NCI-H2196 (cell line): ENCODE data around the gene LRP1.

Source experiments
- DNase-seq: peaks from one replicate; lab custom pipeline; 2025; ENCODE audit not compliant: unreplicated experiment; lab: John Stamatoyannopoulos, UW

The LRP1 gene

DNA sequence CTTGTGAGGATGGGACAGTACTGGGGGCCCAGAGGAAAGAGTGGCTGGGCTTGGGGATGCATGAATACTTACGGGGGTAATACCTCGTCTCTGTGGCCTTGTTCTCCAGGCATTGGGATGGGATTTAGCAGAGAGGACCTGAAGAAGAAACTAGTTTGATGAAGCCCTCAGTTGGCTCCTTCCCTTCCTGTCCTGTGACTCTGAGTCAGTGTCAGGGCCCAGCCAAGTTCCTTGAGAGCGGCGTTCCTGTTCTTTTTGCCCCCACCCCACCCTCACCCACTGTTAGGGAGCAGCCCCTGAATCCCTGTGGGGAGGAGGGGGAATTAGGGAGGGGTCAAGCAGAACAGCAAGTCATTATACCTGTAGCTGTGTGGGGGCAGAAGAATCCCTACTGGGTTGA is 24.4 kb downstream of the LRP1 start:
- DNase-seq: no peak

DNA sequence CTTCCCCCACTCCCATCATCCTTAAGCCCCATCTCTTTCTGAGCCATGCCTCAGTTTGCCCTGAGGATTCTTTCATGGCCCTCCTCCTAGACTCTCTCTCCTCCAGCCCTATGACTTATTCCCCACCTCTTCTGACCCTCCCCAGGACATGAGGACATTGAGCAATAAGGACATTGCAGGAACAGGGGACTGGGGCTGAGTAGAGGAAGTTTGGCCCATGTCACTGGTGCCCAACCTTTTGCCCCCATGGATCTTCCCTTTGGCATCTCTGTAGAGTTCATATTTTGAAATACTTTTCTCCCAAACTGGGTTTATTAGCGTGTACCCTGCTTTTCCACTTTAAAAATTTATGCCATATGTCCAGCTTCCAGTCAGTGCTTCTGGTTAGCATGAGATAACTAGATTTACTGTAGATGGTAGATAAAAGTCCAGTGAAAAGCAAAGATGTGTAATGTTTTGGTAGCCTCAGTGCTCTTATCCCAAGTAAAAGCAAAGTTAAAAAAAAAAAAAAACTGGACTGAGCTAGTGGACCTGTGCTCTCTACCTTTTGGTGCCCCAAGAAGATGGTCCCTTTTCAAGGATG is 25.2 kb downstream of the LRP1 start:
- DNase-seq: no peak

DNA sequence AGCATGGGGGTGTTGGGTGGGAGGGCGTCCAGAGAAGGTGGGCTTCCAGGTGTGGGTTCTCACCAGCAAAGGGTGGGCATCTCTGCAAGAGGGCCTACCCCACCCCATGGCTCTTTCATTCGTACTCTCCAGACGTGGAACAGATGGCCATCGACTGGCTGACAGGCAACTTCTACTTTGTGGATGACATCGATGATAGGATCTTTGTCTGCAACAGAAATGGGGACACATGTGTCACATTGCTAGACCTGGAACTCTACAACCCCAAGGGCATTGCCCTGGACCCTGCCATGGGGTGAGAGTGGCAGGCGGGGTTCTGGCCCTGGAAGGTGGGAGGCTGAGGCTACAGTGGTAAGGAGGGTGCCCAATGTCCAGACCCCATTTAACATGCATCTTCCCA is 25.8 kb downstream of the LRP1 start:
- DNase-seq: no peak

DNA sequence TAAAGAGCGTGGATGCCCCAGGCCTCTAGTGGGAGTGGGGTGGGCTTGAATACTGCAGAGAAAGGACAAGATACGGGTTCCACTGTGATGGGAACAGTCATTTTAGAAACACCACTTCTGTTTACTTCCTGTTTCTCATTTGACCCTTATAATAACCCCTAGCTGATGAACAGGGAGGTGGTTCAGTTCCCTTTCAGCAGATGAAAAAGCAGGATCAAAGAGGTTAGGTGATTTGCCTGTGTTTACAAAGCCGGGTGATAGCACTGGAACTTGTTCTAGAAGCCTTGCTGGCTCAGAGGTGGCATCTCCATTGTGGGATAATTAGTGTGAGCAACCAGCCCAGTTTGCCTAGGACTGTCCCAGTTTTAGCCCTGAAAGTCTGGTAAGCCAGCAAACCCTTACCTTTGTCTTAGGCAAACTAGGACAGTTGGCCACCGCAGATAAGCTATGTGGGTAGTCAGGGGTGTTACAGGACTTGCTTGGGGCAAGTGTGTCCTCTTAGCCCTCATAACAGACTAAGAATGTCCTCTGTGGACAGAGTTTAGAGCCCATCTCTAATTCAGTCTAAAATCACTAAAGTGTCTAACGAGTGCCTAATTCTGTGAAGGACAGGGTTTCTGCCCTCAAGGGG is 26.6 kb downstream of the LRP1 start:
- no peak for DNase-seq

DNA sequence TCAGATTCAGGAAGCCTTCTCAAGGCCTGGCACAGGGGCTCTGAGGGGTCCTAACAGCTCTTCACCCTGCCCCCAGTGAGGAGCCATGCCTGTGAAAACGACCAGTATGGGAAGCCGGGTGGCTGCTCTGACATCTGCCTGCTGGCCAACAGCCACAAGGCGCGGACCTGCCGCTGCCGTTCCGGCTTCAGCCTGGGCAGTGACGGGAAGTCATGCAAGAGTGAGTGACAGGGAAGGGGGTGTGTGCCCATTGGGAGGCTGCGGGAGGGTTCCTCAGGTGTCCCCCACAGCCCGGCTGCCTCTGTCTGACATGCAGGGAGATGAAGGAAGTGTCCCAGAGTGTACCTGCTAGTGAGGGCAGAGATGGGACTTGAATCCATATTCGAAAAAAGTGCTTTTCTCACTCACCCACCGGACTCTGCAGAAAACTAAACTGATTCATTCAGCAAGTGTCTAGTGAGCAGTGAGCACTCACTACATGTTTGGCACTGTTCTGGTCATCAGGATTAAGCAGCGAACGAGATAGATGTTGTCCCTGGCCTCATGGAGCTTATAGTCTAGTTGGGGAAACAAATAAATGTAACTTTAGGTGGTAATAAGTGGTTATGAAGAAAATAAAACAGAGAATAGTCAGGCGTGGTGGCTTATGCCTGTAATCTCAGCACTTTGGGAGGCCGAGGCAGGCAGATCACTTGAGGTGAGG is 28.6 kb downstream of the LRP1 start:
- no peak for DNase-seq

DNA sequence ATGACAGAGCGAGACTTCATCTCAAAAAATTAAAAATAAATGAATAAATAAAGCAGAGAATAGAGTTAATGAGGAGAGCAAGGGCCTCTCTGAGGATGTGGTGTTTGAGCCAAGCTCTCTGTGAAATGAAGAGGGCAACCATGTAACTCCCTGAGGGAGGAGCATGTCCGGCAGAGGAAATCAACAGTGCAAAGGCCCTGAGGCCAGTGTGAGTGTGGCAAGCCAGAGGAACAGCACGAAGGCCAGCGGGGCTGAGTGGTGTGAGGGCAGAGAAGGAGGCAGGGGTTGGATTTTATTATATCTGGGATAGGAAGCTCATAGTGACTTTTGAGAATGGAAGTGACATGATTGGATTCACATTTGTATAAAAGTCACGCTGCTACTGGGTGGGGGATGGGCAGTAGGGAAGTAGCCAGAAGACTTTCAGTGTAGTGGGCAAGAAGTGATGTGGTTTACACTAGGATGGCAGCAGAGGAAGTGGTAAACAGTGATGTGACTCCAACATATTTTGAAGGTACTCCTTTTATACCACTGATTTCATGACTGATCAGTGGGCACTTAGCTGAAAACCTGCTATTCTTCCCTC is 29.4 kb downstream of the LRP1 start:
- DNase-seq: no peak

DNA sequence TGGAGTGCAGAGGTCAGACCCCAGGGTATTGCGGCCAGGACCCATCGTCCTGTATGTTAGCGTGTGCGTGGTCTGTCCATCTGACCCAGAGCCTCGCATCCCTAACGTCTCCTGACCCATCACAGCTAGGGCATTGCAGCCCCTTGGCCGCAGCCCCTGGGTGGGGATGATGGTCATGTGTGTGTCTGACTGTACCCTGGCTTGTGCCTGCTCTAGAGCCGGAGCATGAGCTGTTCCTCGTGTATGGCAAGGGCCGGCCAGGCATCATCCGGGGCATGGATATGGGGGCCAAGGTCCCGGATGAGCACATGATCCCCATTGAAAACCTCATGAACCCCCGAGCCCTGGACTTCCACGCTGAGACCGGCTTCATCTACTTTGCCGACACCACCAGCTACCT is 29.9 kb downstream of the LRP1 start:
- DNase-seq: no peak

DNA sequence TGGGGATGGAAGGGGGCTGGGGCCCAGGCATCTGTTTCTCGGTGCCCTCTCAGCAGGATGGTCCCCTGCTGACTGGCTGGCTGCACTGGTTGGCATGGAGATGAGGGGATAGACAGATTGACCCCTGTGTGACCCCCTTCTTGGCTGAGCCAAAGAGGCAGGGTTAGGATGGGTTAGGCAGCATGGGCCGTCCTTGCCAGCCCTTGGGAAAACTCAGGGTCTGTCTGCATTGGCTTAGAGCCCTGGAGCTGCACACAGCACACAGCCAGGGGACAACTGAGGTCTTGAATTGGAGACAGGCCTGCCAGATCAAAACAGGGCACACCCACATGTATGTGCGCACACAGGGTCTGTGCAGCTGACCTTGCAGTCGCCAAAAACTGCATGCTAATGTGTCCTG is 30.4 kb downstream of the LRP1 start:
- no peak for DNase-seq

DNA sequence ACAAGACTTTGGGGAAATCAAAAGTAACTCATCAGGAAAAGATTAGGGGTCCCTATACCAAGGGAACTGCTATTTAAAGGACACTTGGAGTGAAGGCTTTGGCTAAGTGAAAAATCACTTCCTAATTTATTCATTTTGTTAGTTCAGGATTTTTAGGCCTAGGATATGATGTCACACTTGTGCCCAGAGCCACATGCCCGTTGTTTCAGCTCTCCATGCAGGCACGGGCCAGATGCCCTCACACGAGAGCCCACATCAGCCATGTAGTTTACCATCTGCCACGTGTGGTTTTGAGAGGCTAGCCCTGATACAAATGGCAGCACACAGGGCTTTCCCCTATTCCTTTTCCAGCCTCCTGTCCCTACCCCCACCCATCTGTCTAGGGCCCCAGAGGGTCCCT is 31.0 kb downstream of the LRP1 start:
- DNase-seq: no peak

DNA sequence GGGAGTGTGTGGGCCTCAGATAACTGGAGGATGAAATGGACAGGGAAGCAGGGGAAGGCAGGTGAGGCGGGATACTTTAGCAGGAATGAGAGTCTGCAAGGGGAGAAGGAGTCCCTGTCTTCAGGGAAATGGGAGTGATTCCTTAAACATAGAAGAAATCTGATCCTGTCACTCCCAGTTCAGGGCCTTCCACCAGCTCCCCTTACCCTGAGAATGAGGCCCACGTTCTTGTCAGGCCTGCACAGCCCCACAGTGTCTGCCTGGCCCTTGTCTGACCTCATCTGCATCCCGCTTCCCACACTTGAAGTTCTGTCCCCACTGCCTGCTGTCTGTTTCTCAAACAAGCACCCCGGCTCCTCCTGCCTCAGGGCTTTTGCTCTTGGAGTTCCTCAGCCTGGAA is 31.8 kb downstream of the LRP1 start:
- no peak for DNase-seq

DNA sequence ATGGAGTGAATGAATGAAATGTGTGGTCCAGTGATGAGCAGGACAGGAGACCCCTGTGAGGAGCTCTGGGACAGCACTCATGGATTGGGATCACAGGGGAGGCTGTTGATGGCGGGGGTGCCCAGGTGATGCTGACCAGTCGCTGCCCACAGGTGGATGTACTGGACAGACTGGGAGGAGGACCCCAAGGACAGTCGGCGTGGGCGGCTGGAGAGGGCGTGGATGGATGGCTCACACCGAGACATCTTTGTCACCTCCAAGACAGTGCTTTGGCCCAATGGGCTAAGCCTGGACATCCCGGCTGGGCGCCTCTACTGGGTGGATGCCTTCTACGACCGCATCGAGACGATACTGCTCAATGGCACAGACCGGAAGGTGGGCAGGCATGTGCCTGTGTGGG is 32.5 kb downstream of the LRP1 start:
- no peak for DNase-seq

DNA sequence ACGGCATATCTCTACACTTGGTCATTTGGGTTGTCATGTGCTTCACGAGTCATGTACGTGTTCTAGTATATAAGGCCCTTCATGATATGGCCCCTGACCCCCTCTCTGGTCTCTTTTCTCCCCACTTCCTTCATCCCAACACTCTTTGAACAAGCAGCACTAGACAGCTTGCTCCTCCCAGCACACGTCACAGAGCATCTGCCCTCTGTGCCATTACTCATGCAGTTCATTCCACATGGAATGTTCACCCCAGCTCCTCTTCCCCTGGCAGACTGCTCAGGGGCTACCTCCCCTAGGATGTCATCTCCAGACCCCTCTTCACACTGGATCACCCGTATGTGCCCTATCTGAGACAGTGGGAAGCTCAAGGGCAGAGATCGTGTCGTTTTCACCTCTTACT is 33.2 kb downstream of the LRP1 start:
- DNase-seq: no peak

DNA sequence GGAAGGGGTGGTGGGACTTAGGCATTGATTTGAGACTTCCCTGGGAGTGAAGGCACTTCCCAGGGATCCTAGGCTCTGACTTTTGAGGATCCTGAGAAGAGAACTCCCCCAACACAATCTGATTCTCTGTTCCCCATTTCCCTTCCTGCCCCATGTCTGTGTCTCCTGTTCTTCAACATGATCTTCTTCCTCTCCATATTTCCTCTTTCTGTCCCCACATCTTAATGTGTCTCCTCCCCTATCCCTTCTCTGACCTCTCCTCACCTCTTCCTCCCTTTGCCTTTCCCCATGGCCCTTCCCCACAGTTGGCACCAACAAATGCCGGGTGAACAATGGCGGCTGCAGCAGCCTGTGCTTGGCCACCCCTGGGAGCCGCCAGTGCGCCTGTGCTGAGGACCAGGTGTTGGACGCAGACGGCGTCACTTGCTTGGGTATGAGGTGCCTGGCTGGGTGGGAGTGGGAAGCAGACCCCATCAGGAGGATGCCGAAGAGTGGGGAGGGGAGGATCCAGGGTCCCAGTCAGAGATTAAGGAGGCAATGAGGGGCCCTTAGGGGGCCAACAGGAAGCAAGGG is 34.4 kb downstream of the LRP1 start:
- no peak for DNase-seq

DNA sequence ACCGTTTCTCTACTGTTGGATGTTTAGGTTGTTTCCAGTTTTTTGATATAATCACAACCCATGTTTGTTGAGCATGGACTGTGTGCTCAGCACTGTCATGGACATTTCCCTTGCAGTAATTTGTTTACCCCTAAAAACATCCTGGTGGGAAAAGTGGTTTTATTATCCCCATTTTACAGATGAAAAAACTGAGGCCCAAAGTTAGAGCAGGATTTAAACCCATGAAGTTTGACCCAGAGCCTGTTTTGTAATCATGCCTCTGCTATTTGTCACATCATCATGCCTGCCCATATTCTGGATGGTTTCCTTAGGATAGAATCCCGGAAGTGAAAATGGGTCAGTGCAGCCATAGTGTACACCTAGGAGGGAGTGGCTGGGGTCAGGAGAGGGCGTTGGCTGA is 36.2 kb downstream of the LRP1 start:
- DNase-seq: no peak

DNA sequence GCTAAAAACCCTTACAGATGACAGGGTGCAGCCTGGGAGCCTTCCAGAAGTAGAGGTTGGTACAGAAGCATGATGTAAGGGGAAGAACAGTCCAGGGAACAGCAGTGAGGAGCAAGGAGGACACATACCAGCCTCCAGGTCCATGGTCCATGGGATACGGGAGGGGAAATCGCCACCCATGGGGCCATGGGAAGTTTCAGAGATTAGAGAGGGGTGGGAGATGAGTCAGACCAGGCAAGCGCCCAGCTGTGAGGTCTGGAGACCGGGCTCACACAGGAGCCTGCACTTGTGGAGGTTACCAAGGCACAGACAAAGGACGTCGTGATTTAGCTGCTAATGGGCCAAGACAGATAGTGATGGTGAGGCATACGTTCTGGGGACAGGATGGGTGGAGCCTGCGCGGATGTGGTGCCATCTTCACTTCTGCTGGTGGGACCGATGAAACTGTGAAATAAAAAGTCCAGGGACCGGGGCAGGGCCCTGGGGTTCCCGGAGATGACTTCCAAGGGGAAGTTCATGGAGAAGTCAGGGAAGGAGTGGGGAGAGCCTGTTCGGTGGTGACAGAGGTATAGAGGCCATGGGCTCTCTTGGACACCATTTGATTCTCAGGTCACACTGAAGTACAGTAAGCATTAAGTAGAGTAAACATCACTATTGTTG is 36.8 kb downstream of the LRP1 start:
- no peak for DNase-seq

DNA sequence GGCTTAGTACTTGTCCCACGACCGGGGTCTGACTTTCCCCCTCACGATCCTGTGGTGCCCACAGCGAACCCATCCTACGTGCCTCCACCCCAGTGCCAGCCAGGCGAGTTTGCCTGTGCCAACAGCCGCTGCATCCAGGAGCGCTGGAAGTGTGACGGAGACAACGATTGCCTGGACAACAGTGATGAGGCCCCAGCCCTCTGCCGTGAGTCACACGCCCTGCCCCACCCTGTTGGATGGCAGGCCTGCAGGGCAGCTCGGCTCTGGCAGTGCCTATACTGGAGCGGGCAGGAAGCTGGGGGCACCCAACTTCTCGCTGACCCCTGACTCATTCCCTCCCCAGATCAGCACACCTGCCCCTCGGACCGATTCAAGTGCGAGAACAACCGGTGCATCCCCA is 37.5 kb downstream of the LRP1 start:
- DNase-seq: no peak

DNA sequence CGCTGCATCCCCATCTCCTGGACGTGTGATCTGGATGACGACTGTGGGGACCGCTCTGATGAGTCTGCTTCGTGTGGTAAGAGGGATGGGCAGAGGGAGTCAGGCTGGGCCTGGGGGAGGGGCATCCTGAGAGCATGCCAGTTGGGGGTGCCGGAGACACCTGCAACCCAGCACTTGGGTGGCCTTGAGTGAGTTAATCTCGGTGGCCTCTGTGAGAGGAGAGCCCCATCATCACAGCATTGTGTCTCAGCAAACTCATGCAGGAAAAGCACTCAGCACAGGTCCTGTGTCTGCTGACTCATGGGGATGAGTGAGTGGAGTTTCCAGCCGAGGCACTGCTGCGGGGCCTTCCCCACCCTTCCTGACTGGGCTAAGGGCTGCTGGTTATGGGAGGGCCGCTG is 38.7 kb downstream of the LRP1 start:
- DNase-seq: no peak

DNA sequence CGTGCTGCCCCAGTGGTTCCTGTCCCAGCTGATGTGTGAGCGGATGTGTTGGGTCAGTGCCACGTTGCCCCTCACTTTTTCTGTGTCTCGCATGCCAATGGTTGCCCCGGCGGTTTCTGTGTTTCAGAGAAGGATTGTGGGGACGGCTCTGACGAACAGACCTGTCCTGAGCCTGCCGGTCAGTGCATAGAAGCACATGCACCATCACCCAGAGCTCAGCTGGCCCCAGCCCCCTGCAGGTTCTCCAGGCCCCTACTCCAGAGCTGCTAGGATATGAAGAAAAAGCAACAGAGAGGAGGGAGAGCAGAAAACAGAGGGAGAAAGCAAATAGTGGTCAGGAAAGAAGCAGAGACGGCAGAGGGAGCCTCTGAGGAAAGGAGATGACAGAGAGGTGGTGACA is 39.8 kb downstream of the LRP1 start:
- no peak for DNase-seq

DNA sequence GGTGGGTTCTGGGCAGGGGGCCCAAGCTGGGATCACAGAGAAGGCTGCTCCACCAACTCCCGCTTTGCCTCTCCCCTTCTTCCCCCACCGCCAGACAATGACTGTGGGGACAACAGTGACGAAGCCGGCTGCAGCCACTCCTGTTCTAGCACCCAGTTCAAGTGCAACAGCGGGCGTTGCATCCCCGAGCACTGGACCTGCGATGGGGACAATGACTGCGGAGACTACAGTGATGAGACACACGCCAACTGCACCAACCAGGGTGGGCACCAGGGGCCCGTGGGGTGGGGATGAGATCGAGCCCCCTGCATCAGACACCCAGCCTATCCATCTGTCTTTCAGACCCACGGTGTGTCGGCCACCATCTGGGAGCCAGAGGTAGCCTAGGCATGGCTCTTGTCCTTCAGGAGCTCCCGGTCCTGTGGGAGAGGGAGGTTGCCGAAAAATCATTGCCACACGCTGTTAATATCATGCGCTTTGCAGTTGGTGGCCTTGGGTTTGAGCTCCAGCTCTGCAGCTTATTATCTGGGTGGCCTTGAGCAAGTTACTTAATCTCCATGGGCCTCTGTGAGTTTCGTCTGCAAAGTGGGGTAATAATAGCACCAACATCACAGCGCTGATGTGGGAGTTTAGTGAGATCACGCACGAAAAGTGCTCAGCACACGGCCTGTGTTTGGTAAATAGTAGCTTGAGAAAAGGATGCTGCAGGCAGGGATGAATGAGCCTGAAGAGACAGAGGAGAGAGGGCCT is 40.9 kb downstream of the LRP1 start:
- DNase-seq: no peak

DNA sequence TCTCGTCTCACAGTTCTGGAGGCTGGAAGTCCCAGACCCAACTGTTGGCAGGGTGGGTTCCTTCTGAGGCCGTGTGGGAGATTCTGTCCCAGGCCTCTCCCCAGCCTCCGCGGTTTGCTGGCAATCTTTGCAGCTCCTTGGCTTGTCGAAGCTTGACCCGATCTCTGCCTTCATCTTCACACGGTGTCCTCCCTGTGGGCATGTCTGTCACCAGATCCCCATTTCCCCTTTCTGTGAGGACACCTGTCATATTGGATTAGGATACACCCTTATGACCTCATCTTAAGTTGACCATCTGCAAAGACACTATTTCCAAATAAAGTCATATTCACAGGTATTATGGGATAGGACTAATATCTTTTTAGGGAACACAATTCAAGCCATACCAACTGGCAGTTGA is 41.7 kb downstream of the LRP1 start:
- DNase-seq: no peak

DNA sequence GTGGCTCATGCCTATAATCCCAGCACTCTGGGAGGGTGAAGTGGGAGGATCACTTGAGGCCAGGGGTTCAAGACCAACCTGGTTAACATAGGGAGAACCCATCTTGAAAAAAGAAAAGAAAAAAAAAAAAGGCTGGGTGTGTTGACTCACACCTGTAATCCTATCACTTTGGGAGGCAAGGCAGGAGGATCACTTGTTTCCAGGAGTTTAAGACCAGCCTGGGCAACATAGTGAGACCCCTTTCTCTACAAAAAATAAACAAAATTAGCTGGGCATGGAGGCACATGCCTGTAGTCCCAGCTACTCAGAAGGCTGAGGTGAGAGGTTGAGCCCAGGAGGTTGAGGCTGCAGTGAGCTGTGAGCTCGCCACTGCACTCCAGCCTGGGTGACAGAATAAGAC is 42.1 kb downstream of the LRP1 start:
- DNase-seq: no peak
